Kidney (tissue), 14 donors: ENCODE results near the gene CUX1. TPM values are rescaled to one million over a fixed set of nuclear protein-coding genes. Genes with fewer than 3 reads are reported as not detected.

ENCODE experiments used
- DNase-seq, 5 donors: peaks; one replicate each; pipeline ENCODE4 v3.0.0-alpha.2; 2013 to 2020
- FAIRE-seq: peaks from 2 replicates; lab custom pipeline; 2012; peaks lifted over from hg19 to GRCh38; lab: Jason Lieb, UNC
- H3K27ac ChIP-seq, 2 donors: one replicate each; pipeline ENCODE4 v1.7.0; 2013; ENCODE audit warnings: low read depth in 2 of 2, low read length in 2 of 2, inconsistent platforms in 1 of 2
- H3K27me3 ChIP-seq: one replicate; pipeline ENCODE4 v1.7.1; 2013; ENCODE audit warnings: low read length, inconsistent platforms; ENCODE audit not compliant: control insufficient read depth, insufficient read depth
- H3K36me3 ChIP-seq, 3 donors: one replicate each; pipeline versions ENCODE4 v1.7.0 to v1.7.1; 2013; ENCODE audit warnings: low read length in 3 of 3, control low read depth in 1 of 3, inconsistent platforms in 1 of 3; ENCODE audit not compliant: insufficient read depth in 3 of 3, control insufficient read depth in 2 of 3
- H3K4me1 ChIP-seq, 3 donors: one replicate each; pipeline versions ENCODE4 v1.7.0 to v1.7.1; 2013; ENCODE audit warnings: low read length in 3 of 3, inconsistent platforms in 1 of 3, low read depth in 1 of 3; ENCODE audit not compliant: control insufficient read depth in 2 of 3, insufficient read depth in 2 of 3
- H3K4me3 ChIP-seq, 3 donors: one replicate each; pipeline versions ENCODE4 v1.7.0 to v1.8.1; 2013; ENCODE audit warnings: low read length in 3 of 3, control low read depth in 1 of 3, inconsistent platforms in 1 of 3
- H3K9ac ChIP-seq, 3 donors: one replicate each; pipeline versions ENCODE4 v1.7.0 to v1.7.1; 2013; ENCODE audit warnings: low read length in 3 of 3, control low read depth in 1 of 3, inconsistent platforms in 1 of 3
- H3K9me3 ChIP-seq, 3 donors: one replicate each; pipeline versions ENCODE4 v1.7.0 to v1.7.1; 2013; ENCODE audit warnings: low read length in 3 of 3, control low read depth in 1 of 3, inconsistent platforms in 1 of 3; ENCODE audit not compliant: control insufficient read depth in 2 of 3, insufficient read depth in 1 of 3
- intact Hi-C: fragments of 100-400 bp; cut with DNase I; formaldehyde crosslinking; loops from one replicate; pipeline ENCODE4 v1.11.1; 2022
- polyA plus RNA-seq: library from polyadenylated mRNA; stranded (reverse); fragments of 350-450 nt; fragmentation: Illumina TruSeq; extraction: RNeasy Lipid Tissue Mini Kit (QIAGEN cat#74804); gene quantifications from one replicate; pipeline ENCODE4 v1.2.3, GENCODE V29; 2014; ENCODE audit warnings: low read depth, low replicate concordance; ENCODE audit not compliant: insufficient read depth
- total RNA-seq: library from RNA; stranded (reverse); fragmentation: NEBNext Ultra II Directional; extraction: Animal tissue kit (Norgen Biotek cat#: 25700); gene quantifications from one replicate; pipeline ENCODE4 v1.2.1, GENCODE V29; 2021
- TF ChIP-seq, protein P1 (sequence below): IDR thresholded peaks from 3 replicates; pipeline ENCODE4 v1.5.1; 2012; ENCODE audit warnings: mild to moderate bottlenecking, moderate library complexity, borderline replicate concordance; ENCODE audit not compliant: insufficient read depth; ENCODE audit errors: extremely low read depth
- donor health status: control.
- donor health status: control.
- donor health status: control.
- donor health status: control.
- donor health status: control.
- donor health status: DM: yes; HTN: yes; CAD: no.
- donor health status: Normal renal cell carcinoma (clear cell type).

The CUX1 gene
- total and polyA plus RNA-seq, 2 donors from 2014 or later = 71.4 to 126 TPM

- H3K4me1 ChIP-seq = peaks cover 0 to 2% (median 0%) of the 10 kb centered on the region in 3 donors
- no peaks in the 10 kb centered on the region for H3K27me3 ChIP-seq
- no peak overlapping the region for H3K27ac ChIP-seq
- intact Hi-C loops = no loop called here
- H3K9me3 ChIP-seq = no peaks in the 10 kb centered on the region
- H3K9ac ChIP-seq = no peak overlapping the region
- FAIRE-seq (no peak), DNase-seq (no peak)
- no peak overlapping the region for H3K4me3 ChIP-seq
- TF ChIP-seq, protein P1, sequence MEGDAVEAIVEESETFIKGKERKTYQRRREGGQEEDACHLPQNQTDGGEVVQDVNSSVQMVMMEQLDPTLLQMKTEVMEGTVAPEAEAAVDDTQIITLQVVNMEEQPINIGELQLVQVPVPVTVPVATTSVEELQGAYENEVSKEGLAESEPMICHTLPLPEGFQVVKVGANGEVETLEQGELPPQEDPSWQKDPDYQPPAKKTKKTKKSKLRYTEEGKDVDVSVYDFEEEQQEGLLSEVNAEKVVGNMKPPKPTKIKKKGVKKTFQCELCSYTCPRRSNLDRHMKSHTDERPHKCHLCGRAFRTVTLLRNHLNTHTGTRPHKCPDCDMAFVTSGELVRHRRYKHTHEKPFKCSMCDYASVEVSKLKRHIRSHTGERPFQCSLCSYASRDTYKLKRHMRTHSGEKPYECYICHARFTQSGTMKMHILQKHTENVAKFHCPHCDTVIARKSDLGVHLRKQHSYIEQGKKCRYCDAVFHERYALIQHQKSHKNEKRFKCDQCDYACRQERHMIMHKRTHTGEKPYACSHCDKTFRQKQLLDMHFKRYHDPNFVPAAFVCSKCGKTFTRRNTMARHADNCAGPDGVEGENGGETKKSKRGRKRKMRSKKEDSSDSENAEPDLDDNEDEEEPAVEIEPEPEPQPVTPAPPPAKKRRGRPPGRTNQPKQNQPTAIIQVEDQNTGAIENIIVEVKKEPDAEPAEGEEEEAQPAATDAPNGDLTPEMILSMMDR = no peak
- no peaks in the 10 kb centered on the region for H3K36me3 ChIP-seq
Observed at GRCh38 chr7:101812595-101812994, 4.8 kb upstream of the CUX1 start.

- H3K9ac ChIP-seq = no peak overlapping the region
- no peaks in the 10 kb centered on the region for H3K27me3 ChIP-seq
- intact Hi-C loops = no loop called here
- H3K4me1 ChIP-seq = peaks cover 0 to 7% (median 3%) of the 10 kb centered on the region in 3 donors
- H3K9me3 ChIP-seq = no peaks in the 10 kb centered on the region
- no peak for DNase-seq
- peak overlapping the region in 2 of 3 donors; percentile 1 to 37 for H3K4me3 ChIP-seq
- TF ChIP-seq, protein P1 = no peak
- FAIRE-seq = no peak
- H3K27ac ChIP-seq = no peak overlapping the region
- H3K36me3 ChIP-seq = no peaks in the 10 kb centered on the region
Observed at GRCh38 chr7:101813402-101814019, 3.9 kb upstream of the CUX1 start.

GRCh38 chr7:101814081-101814990 is 3.1 kb upstream of the CUX1 start:
- peak overlapping the region; percentile 23 to 79 (median 71) for H3K4me3 ChIP-seq
- FAIRE-seq (no peak), DNase-seq (peak; percentile 69 to 85 (median 79))
- H3K4me1 ChIP-seq = peaks cover 0 to 15% (median 7%) of the 10 kb centered on the region in 3 donors
- no peaks in the 10 kb centered on the region for H3K9me3 ChIP-seq
- H3K36me3 ChIP-seq = no peaks in the 10 kb centered on the region
- peak overlapping the region; percentile 20 to 25 for H3K27ac ChIP-seq
- peak overlapping the region in 2 of 3 donors; percentile 21 to 64 for H3K9ac ChIP-seq
- intact Hi-C loops = no loop called here
- TF ChIP-seq, protein P1 = peak; percentile 52
- no peaks in the 10 kb centered on the region for H3K27me3 ChIP-seq
